Gastrocnemius medialis (tissue), 4 donors: ENCODE data around the gene SPNS2.

Experiments
- CTCF ChIP-seq, 5 experiments: fragments of 450-650 bp in 3 of 5; fragments of 200-600 bp in 2 of 5; sonication (generic) in 2 of 5; IDR thresholded peaks in 4 of 5; conservative IDR thresholded peaks in 1 of 5; 1 replicate in 4 of 5; 2 replicates in 1 of 5; pipeline ENCODE4 v1.5.1; 2016 to 2019; ENCODE audit warnings: antibody characterized with exemption in 5 of 5, mild to moderate bottlenecking in 3 of 5, moderate library complexity in 3 of 5
- POLR2A ChIP-seq, 2 donors: fragments of 450-650 bp; IDR thresholded peaks; one replicate each; pipeline ENCODE4 v1.6.1; 2017; ENCODE audit warnings: antibody characterized with exemption in 2 of 2, mild to moderate bottlenecking in 2 of 2, moderate library complexity in 2 of 2

- no peak for TF ChIP-seq CTCF (IDR thresholded peaks at IDR 0.05 in 4 of 5, conservative IDR thresholded peaks at IDR 0.05 in 1 of 5)
- no peak for TF ChIP-seq POLR2A (IDR thresholded peaks at IDR 0.05)
Measured at GRCh38 chr17:4539025-4539424, 40.3 kb downstream of the SPNS2 start.
